ENCODE data around the gene TRIP4.

TRIP4 gene

GRCh38 chr15:64430000-64430735 lies 42.5 kb downstream of the TRIP4 start:
- TF ChIP-seq, protein P1, sequence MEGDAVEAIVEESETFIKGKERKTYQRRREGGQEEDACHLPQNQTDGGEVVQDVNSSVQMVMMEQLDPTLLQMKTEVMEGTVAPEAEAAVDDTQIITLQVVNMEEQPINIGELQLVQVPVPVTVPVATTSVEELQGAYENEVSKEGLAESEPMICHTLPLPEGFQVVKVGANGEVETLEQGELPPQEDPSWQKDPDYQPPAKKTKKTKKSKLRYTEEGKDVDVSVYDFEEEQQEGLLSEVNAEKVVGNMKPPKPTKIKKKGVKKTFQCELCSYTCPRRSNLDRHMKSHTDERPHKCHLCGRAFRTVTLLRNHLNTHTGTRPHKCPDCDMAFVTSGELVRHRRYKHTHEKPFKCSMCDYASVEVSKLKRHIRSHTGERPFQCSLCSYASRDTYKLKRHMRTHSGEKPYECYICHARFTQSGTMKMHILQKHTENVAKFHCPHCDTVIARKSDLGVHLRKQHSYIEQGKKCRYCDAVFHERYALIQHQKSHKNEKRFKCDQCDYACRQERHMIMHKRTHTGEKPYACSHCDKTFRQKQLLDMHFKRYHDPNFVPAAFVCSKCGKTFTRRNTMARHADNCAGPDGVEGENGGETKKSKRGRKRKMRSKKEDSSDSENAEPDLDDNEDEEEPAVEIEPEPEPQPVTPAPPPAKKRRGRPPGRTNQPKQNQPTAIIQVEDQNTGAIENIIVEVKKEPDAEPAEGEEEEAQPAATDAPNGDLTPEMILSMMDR (IDR thresholded peaks at IDR 0.05; ENCODE audit: insufficient read depth, low read depth, low read length, missing control alignments), result no peak
- H3K4me3 ChIP-seq (ENCODE audit: low read length), result no peak overlapping the region
- DNase-seq (ENCODE audit: low read depth), result no peak

DNA sequence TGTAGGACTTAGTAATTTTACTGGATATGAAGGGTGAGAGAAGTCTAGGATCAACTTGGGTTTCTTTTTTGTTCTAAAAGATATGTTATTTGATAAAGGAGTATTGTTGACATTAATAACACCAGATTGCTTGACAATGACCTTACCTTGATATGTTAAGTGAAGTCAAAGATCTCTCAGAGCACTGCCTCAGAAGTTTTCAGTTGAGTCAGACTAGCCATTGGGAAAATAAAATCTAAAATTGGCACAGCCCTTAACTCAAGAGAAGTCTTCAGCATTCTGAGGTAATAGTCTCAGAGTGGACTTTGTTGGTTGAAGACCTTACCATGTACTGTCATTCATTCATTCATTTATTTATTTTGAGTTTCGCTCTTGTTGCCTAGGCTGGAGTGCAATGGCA lies 50.3 kb downstream of the TRIP4 start:
- no peak overlapping the region for H3K4me3 ChIP-seq (ENCODE audit: low read length)
- TF ChIP-seq, protein P1 (IDR thresholded peaks at IDR 0.05; ENCODE audit: insufficient read depth, low read depth, low read length, missing control alignments), result no peak
- no peak for DNase-seq (ENCODE audit: low read depth)

GRCh38 chr15:64438653-64439447 lies 51.2 kb downstream of the TRIP4 start:
- no peak for DNase-seq (ENCODE audit: low read depth)
- TF ChIP-seq, protein P1 (IDR thresholded peaks at IDR 0.05; ENCODE audit: insufficient read depth, low read depth, low read length, missing control alignments), result no peak
- H3K4me3 ChIP-seq (ENCODE audit: low read length), result no peak overlapping the region

DNA sequence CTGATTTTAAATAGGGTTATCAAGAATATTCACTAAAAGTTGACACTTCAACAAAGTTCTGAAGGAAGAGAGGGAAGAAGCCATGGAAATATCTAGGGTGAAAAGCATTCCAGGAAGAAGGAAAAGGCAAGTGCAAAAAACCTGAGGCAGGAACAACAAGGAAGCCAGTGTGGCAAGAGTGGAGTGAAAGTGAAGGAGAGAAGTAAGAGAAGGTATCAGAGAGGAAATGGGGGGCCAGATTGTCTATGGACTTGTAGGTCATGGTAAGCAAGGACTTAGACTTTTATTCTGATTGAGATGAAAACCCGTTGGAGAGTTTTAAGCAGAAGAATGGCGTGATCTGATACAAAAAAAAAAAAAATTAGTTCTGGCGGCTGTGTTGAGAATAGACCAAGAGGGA lies 54.2 kb downstream of the TRIP4 start:
- TF ChIP-seq, protein P1 (IDR thresholded peaks at IDR 0.05; ENCODE audit: insufficient read depth, low read depth, low read length, missing control alignments), result no peak
- no peak for DNase-seq (ENCODE audit: low read depth)

GRCh38 chr15:64443016-64443415 lies 55.4 kb downstream of the TRIP4 start:
- TF ChIP-seq, protein P1 (IDR thresholded peaks at IDR 0.05; ENCODE audit: insufficient read depth, low read depth, low read length, missing control alignments), result no peak
- no peak overlapping the region for H3K4me3 ChIP-seq (ENCODE audit: low read length)
- DNase-seq (ENCODE audit: low read depth), result no peak

More for the DNA sequence above, 54.2 kb downstream of the TRIP4 start:
- no peak overlapping the region for H3K4me3 ChIP-seq (ENCODE audit: low read length)

- H3K4me3 ChIP-seq (ENCODE audit: low read length), result no peak overlapping the region
- peak; percentile 89 for DNase-seq (ENCODE audit: low read depth)
- TF ChIP-seq, protein P1 (IDR thresholded peaks at IDR 0.05; ENCODE audit: insufficient read depth, low read depth, low read length, missing control alignments), result no peak
Observed at GRCh38 chr15:64443747-64444621, 56.3 kb downstream of the TRIP4 start.

Data from epithelial cell of esophagus (primary cell).